BLaER1 (cell line): Measurements from ENCODE around the gene DLG3.

ENCODE experiments used
- H3K27ac ChIP-seq: shearing (Covaris generic); formaldehyde crosslinking; 2 replicates; pipeline ENCODE4 v1.8.1; 2022
- H3K27me3 ChIP-seq: shearing (Covaris generic); formaldehyde crosslinking; 2 replicates; pipeline ENCODE4 v1.8.1; 2022
- H3K36me3 ChIP-seq: shearing (Covaris generic); formaldehyde crosslinking; 2 replicates; pipeline ENCODE4 v1.8.1; 2022
- H3K4me1 ChIP-seq: shearing (Covaris generic); formaldehyde crosslinking; 2 replicates; pipeline ENCODE4 v1.8.1; 2022
- H3K4me2 ChIP-seq: shearing (Covaris generic); formaldehyde crosslinking; 2 replicates; pipeline ENCODE4 v1.8.1; 2022
- H3K4me3 ChIP-seq: shearing (Covaris generic); formaldehyde crosslinking; 2 replicates; pipeline ENCODE4 v1.8.1; 2022
- H3K9ac ChIP-seq: shearing (Covaris generic); formaldehyde crosslinking; 2 replicates; pipeline ENCODE4 v1.8.1; 2022
- H3K9me3 ChIP-seq: shearing (Covaris generic); formaldehyde crosslinking; 2 replicates; pipeline ENCODE4 v1.8.1; 2022
- H4K20me1 ChIP-seq: shearing (Covaris generic); formaldehyde crosslinking; 2 replicates; pipeline ENCODE4 v1.8.1; 2022
- Cebpa-rat ChIP-seq: shearing (Covaris generic); IDR thresholded peaks from 2 replicates; pipeline ENCODE4 v1.8.1; 2022

DLG3 gene

DNA sequence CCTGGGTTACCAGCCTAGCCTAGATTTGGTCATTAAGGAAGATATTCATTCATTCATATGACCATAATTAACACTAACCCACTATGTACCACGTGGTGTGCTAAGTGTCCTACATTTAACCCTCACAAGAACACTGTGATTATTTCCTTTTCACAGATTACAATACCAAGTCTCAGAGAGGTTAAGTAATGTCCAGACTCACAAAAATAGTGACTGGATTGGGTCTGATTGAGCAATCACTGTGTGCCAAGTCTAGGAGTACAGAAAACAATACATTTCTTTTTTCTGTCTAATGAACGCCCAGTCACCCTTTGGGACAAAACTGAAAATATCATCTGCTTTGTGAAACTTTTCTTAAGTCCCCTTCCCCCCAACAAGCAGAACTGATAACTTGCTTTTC is 7.6 kb upstream of the DLG3 start:
- no peak overlapping the region for H3K27ac ChIP-seq
- H3K27me3 ChIP-seq = peaks cover 71% of the 10 kb centered on the region
- no peak overlapping the region for H3K4me3 ChIP-seq
- H3K4me1 ChIP-seq = peaks cover 24% of the 10 kb centered on the region
- no peaks in the 10 kb centered on the region; the same call in 1 of the 2 replicates for H4K20me1 ChIP-seq
- H3K36me3 ChIP-seq = no peaks in the 10 kb centered on the region
- H3K9me3 ChIP-seq = no peaks in the 10 kb centered on the region
- no peak overlapping the region for H3K4me2 ChIP-seq
- no peak overlapping the region for H3K9ac ChIP-seq
- no peak for TF ChIP-seq Cebpa-rat

DNA sequence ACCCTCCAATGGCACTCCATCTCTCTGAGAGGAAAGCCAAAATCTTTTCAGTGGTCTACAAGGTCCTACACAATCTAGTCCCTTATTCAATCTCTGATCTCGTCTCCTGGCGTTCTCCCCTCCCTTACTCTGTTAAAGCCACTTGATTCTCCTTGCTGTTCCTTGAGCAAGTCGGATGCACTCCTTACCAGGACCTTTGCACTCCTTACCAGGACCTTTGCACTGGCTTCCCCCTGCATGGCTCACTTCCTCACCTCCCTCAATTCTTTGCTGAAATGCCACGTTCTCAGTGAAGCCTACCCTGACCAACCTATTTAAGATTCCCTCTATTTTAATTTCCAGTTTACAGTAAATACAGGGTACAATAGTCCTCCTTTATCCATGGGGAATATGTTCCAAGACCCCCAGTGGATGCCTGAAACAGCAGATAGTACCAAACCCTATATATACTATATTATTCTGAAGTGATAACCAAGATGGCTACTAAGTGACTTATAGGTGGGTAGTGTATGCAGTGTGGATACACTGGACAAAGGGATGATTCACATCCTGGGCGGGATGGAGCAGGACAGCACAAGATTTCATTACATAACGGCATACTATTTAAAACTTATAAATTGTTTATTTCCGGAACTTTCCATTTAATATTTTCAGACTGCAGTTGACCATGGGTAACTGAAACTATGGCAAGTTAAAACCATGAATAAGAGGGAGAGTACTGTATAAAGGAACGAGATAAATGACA is 6.5 kb upstream of the DLG3 start:
- peaks cover 24% of the 10 kb centered on the region for H3K4me1 ChIP-seq
- H3K27me3 ChIP-seq = peaks cover 75% of the 10 kb centered on the region
- H3K36me3 ChIP-seq = no peaks in the 10 kb centered on the region
- no peak overlapping the region for H3K4me2 ChIP-seq
- H3K27ac ChIP-seq = no peak overlapping the region
- H3K9ac ChIP-seq = no peak overlapping the region
- TF ChIP-seq Cebpa-rat = no peak
- no peaks in the 10 kb centered on the region; the same call in 1 of the 2 replicates for H4K20me1 ChIP-seq
- no peak overlapping the region for H3K4me3 ChIP-seq
- H3K9me3 ChIP-seq = no peaks in the 10 kb centered on the region

DNA sequence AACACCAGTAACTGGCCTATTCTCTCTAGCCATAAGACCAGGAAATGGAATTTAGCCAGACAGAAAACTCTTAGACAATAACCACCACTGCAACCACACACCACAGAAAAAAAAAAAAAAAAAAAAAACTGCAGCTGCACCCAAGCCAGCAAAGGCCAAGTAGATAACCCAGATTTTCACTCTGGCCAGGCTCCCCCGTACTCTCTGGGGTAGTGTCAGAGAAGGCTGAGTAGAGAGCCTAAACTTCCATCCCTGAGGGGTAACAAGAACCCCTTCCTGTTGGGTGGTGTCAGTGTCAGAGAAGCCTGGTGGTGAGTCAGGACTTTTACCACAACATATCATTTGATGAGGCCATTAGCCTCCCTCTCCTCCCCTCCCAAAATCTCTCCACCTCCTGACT is 5.6 kb upstream of the DLG3 start:
- peaks cover 24% of the 10 kb centered on the region for H3K4me1 ChIP-seq
- H3K9ac ChIP-seq = no peak overlapping the region
- TF ChIP-seq Cebpa-rat = no peak
- no peaks in the 10 kb centered on the region; the same call in 1 of the 2 replicates for H4K20me1 ChIP-seq
- no peak overlapping the region for H3K27ac ChIP-seq
- no peaks in the 10 kb centered on the region for H3K36me3 ChIP-seq
- peaks cover 84% of the 10 kb centered on the region for H3K27me3 ChIP-seq
- H3K4me2 ChIP-seq = 0 out of 2 replicates have a peak overlapping the region, but pooled peaks have one; percentile 28
- no peak overlapping the region for H3K4me3 ChIP-seq
- no peaks in the 10 kb centered on the region for H3K9me3 ChIP-seq

DNA sequence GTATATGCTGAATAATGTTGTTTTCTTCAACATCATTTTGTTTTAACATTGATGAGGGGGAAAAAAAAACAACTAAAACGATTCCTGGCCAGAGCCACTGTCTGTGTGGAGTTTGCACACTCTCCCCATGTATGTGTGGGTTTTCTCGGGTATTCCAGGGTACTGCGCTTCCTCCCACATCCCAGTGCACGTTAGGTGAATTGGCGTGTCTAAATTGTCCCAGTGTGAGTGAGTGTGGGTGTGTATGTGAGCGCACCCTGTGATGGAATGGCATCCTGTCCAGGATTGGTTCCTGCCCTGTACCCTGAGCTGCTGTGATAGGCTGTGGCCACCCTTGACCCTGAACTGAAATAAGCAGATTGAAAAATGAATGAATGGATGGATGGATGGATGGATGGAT is 2.4 kb upstream of the DLG3 start:
- Histone ChIP-seq H3K4me1 (peaks cover 11% of the 10 kb centered on the region), H3K9ac (no peak overlapping the region), H4K20me1 (no peaks in the 10 kb centered on the region; the same call in 1 of the 2 replicates), H3K27ac (no peak overlapping the region), H3K36me3 (no peaks in the 10 kb centered on the region), H3K4me2 (no peak overlapping the region), H3K4me3 (no peak overlapping the region), H3K9me3 (no peaks in the 10 kb centered on the region), H3K27me3 (peaks cover 96% of the 10 kb centered on the region)
- no peak for TF ChIP-seq Cebpa-rat

DNA sequence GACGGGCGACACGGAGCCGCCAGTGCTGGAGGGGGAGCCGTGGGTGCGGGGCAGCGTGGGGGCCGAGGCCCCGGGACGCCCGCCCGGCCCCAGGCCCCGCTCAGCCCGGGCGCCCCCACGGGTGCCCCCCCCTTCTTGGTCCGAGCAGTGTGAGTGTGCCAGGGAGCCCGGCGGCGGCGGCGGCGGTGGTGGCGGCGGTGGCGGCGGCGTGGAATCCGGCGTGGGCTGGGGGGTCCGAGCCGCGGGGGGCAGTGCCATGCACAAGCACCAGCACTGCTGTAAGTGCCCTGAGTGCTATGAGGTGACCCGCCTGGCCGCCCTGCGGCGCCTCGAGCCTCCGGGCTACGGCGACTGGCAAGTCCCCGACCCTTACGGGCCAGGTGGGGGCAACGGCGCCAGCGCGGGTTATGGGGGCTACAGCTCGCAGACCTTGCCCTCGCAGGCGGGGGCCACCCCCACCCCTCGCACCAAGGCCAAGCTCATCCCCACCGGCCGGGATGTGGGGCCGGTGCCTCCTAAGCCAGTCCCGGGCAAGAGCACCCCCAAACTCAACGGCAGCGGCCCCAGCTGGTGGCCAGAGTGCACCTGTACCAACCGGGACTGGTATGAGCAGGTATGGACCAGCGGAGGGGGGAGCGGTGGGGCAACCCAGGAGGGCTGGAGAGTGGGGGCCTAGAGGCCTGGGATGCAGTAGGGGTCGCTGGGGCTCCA is 466 bp downstream of the DLG3 start:
- Histone ChIP-seq H3K27ac (no peak overlapping the region), H3K27me3 (peaks cover 93% of the 10 kb centered on the region), H3K4me3 (no peak overlapping the region), H3K4me1 (no peaks in the 10 kb centered on the region), H3K36me3 (no peaks in the 10 kb centered on the region), H3K4me2 (peak overlapping the region; percentile 12; the same call in 1 of the 2 replicates), H4K20me1 (no peaks in the 10 kb centered on the region; the same call in 1 of the 2 replicates), H3K9me3 (no peaks in the 10 kb centered on the region), H3K9ac (no peak overlapping the region)
- TF ChIP-seq Cebpa-rat = no peak

DNA sequence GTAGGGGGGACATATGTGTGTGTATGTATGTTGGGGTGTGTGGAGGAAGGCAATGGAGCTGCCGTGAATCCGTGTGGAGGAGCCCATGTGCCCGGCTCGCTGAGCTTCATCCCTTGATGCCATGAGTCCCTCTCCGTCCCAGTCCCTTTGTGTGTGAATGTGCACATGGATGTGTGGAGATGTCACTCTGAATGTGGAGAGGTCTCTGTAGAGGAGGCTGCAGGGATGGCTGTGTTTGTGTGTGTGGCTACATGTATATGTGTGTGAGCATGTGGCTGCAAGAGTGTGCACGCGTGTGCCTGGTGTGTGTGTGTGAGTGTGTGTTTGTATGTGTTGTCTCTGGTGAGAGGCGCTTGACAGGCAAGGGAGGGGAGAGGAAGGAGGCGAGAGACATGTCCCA is 1.3 kb downstream of the DLG3 start:
- no peak overlapping the region for H3K4me2 ChIP-seq
- H4K20me1 ChIP-seq = no peaks in the 10 kb centered on the region; the same call in 1 of the 2 replicates
- no peak for TF ChIP-seq Cebpa-rat

DNA sequence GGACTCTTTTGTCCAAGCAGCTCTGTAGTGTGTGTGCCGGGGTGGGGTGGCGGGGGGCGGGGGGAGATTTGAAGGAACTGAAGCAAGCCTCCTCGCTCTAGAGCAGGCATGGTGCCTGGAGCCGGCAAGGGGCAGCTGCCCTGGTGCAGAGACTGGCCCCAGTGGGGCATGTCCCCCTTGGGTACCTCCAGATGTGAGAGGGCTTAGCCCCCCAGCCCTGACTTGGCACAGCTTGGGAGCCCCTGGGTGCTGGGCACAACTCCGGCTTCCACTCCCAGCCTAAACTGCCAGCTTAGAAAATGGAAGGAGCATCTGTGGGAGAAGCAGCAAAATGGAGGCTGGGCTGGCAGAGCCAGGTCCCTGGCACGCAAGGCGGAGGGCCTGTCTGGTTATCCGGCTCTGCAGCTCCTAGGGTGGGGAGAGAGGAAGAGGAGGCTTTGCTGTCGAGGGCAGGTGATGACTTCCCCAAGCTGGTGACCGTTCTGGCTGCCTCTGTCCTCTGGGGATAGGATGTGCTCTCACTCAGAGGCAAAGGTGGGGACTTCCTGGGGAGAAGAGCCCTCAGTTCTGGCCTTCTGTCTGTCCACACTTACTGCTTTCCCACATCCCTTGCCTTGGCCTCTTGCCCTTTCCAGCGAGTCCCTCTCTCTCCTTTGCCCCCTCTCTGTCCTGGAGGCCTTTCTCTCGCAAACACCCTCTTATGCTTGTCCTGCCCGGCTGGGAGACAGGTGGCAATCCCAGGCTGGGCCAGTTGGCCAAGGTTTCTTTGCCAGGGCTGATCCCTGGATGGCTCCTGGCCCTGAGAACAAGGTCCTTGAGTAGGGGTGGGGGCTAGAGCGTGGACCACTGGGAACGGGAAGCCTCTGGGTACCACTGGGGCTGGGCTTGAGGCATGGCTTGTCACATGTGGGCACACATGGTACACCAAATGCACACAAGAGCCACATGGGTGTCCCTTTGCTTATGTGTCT is 2.0 kb downstream of the DLG3 start:
- Histone ChIP-seq H3K9ac (no peak overlapping the region), H3K4me1 (no peaks in the 10 kb centered on the region), H3K27ac (no peak overlapping the region), H4K20me1 (no peaks in the 10 kb centered on the region; the same call in 1 of the 2 replicates), H3K4me2 (no peak overlapping the region), H3K27me3 (peaks cover 80% of the 10 kb centered on the region), H3K36me3 (no peaks in the 10 kb centered on the region), H3K4me3 (no peak overlapping the region), H3K9me3 (no peaks in the 10 kb centered on the region)
- no peak for TF ChIP-seq Cebpa-rat

More for the DNA sequence above, 1.3 kb downstream of the DLG3 start:
- Histone ChIP-seq H3K27me3 (peaks cover 87% of the 10 kb centered on the region), H3K9ac (no peak overlapping the region), H3K9me3 (no peaks in the 10 kb centered on the region), H3K27ac (no peak overlapping the region), H3K36me3 (no peaks in the 10 kb centered on the region), H3K4me1 (no peaks in the 10 kb centered on the region), H3K4me3 (no peak overlapping the region)

DNA sequence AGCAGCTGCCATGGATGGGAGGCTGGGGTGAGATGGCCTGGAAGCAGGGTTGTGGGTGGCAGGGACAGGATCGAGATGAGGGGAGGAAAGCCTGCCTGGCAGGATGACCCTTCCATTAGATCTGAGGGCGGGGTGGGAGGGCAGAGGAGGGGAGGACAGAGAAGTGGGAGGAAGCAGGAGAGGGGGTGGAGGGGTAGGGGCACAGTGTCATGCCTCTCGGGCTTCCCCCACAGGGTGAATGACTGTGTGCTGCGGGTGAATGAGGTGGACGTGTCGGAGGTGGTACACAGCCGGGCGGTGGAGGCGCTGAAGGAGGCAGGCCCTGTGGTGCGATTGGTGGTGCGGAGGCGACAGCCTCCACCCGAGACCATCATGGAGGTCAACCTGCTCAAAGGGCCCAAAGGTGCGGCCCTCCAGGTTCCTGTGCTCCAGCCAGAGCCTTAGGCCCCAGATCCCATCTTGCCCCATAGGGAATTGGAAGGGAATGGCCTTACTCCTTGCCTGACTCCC is 4.9 kb downstream of the DLG3 start:
- H3K4me2 ChIP-seq = no peak overlapping the region
- H3K27ac ChIP-seq = no peak overlapping the region
- H4K20me1 ChIP-seq = no peaks in the 10 kb centered on the region
- H3K9me3 ChIP-seq = no peaks in the 10 kb centered on the region
- H3K4me1 ChIP-seq = peaks cover 16% of the 10 kb centered on the region
- H3K27me3 ChIP-seq = peaks cover 53% of the 10 kb centered on the region
- no peak overlapping the region for H3K4me3 ChIP-seq
- no peak overlapping the region for H3K9ac ChIP-seq
- no peak for TF ChIP-seq Cebpa-rat
- no peaks in the 10 kb centered on the region for H3K36me3 ChIP-seq

DNA sequence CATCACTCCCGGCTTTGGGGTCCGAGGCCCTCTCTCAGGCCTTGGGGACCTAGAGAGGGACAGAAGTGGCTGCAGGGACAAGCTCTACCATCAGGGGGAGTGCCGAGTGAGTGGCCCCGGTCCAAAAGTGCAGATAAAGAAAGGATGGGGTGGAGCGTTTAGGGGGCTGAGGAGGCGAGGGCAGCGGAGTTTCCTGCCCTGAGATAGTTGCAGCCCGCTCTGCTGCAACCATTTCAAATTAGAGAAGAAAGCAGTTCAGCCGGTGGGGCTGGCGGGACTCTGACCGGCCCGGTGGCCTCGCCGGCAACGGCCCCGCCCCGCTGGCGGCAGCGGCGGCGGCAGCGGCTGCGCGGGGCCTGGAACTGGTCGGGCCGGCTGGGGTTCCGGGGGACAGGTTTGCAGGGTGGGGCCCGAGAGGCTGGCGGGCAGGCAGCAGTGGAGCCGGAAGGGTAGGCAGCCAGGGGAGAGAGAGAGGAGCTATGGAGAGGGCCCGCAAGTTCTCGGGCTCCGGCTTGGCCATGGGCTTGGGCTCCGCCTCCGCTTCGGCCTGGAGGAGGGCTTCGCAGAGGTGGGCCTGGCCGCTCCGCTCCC is 7.6 kb downstream of the DLG3 start:
- Histone ChIP-seq H3K27me3 (peaks cover 27% of the 10 kb centered on the region), H4K20me1 (no peaks in the 10 kb centered on the region), H3K4me3 (peak overlapping the region; percentile 71), H3K4me2 (peak overlapping the region; percentile 81), H3K4me1 (peaks cover 27% of the 10 kb centered on the region), H3K36me3 (no peaks in the 10 kb centered on the region), H3K27ac (peak overlapping the region; percentile 46; the same call in 1 of the 2 replicates), H3K9ac (peak overlapping the region; percentile 74), H3K9me3 (no peaks in the 10 kb centered on the region)
- no peak for TF ChIP-seq Cebpa-rat
